Cortex of kidney (tissue), 1 donor: ENCODE measurements around the gene ADCY10.

Experiments used
- DNase-seq: peaks from one replicate; lab custom pipeline; 2025; lab: John Stamatoyannopoulos, UW

ADCY10 gene

DNA sequence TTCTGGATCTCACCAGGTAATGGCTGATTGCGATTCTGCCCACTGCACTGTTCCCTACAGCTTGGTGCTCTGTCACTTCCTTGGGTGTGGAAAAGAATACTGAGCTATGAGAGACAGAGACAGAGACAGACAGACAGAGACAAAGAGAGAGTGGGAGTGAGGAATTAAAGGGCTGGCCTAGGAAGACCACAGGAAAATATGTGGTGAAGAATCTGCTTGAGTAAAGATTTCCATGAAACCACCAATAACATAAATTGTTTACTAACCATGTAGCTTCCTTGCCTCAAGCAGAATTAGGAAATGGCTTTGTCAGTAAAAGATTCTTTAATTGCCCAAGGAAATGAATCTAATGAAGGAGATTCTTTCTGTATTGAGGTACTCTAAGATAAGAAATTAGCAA, 137.8 kb downstream of the ADCY10 start:
- DNase-seq: no peak

- no peak for DNase-seq
Measured at GRCh38 chr1:167775178-167775577, 138.8 kb downstream of the ADCY10 start.

- DNase-seq: no peak
Measured at GRCh38 chr1:167774710-167775109, 139.2 kb downstream of the ADCY10 start.

DNA sequence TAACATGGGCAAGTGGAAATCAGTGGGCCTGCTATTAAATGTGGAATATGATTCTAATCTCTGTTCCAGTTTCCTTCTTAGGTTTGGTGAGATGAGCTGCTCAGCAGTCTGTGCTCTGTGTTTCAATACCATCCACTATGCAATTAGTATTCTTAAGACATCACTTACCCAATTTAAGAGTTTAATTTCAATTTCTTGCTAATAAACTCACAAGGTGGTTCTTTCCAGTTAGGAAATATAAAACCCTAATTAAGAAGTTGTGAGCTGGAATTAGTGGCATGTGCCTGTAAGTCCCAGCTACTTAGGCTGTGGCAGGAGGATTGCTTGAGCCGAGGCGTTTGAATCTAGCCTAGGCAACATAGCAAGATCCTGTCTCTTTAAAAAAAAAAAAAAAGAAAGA, 140.4 kb downstream of the ADCY10 start:
- DNase-seq: no peak

DNA sequence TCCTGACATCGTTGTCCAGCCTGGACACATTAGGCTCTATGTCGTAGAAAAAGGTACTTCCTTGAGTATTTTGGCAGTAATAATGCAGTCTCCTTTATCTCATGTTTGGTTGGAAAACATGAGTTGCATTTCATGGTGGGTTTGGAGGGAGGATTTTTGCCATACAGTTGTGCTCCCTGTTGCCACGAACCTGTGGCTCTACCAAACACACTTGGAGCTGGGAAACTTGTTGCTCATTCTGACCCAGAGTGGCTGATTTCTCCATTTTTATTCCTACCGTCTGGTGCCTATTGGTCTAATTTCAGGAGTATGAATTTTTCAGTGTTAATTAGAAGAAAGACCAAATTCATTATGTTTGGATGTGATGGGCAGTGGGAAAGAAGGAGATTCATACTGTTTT, 141.5 kb downstream of the ADCY10 start:
- no peak for DNase-seq

DNA sequence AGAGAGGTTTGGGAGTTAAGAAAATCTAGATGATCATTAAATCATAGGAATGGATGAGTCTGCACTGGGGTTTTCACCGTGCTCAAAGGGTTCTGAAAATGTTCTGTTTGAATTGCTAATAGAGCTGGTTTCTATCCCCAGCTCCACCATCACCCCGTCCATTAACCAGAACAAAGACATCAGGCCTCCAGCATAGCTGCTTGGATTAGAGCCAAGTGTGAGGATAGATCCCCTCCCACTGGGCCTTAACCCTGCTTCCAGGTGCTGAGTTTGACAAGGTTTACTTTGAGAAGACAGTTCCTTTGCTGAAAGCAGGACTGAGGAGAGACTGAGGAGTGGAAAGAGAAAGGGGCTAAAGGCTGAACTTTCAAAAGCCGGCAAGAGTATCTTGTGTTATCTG, 143.8 kb downstream of the ADCY10 start:
- DNase-seq: no peak

DNA sequence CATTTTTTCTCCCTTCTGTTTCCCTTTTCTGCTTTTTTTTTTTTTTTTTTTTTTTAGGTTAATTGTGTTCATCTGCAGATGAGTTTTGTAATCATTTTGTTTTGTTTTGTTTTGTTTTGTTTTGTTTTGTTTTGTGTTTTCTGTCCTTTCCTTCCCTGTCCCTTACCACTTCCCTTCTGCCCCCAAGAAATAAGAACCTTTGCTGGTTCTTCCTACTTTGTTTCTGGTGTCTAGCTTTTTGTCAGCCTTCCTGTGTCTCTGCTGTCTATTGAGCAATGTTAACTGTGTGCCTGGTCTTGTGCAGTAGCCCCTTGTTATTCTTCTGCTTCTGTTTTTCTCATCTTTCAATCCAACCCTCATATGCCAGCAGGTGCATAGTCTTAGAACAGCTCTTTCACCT, 146.2 kb downstream of the ADCY10 start:
- DNase-seq: no peak

DNA sequence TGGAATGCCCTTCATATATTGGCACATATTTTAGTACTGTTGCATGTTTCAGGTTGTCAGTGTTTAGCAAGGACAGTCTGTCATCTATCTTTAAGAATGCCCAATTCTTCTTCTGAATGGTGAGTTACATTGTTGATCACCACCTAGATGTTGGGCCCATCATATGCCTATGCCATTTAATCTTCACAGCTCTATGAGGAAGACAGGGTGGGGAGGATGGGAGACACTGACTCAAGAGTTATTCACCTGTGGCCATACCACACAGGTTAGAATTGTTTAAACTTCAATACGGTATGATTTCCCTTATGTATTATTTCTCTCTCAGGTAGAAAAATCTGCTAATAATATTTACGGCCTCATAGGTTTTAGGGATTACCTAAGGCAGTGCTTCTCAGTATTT, 147.4 kb downstream of the ADCY10 start:
- DNase-seq: no peak

GRCh38 chr1:167765496-167765895, 148.4 kb downstream of the ADCY10 start:
- DNase-seq: no peak

DNA sequence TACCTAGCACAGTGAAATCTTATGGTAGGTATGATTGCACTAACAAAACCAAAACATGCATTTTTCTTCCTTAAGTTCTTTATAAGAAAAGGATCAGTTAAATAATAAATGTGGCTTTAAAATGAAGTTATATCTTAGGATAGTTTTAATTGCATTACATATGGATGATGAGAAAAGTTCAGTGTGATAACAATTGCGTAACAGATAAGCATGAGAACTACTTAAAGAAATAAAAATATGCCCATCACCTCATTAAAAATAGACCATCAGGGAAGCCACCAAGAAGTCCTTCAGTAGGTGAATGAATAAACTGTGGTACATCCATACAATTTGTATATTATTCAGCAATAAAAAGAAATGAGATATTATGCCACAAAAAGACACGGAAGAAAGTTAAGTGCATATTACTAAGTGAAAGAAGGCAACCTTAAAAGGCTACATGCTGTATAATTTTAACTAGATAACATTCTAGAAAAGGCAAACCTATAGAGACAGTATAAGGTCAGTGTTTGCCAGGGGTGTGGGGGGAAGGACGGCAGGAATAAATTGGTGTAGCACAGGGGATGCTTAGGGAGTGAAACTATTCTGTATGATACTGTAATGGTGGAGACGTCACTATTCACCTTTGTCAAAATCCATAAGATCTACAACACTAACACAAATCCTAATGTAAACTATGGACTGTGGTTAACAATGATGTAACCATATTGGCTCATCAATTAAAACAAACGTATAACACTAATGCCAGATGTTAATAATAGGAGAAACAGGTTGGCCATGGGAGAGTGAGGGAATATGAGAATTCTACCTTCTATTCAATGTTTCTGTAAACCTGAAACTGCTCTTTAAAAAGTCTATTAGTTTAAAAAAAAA, 149.2 kb downstream of the ADCY10 start:
- DNase-seq: no peak

DNA sequence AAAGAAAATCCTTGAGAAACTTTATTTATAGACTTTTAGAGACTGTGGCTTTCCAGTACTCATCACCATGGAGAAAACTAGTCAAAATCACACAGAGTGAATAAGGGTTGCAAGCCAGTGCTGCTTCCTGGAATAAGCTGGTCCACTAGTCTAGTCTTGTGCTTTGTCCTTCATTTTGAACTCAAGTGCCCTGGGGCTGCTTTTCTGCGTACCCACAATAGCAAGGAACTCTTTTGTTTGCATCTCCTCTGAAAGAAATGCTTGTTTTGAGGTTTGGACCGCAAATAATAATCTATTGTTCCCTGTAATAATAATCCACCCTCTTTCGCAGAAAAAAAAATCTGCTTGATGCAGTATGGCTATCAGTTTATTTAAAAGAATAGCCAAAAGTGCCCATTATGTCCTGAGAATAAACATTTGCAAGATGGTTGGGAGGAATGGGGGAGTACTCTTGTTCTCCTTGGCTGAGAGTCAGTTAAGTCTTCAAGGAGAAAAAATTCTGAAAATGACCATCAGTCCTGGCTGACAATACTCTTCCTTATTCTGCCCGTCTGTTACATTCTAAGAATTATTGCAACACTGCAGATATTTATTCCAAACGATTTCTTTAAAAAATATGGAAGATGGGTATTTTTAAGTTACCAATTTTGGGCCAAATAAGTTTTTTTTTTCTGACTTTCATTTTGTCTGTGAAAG, 150.3 kb downstream of the ADCY10 start:
- DNase-seq: no peak

GRCh38 chr1:167762061-167762746, 151.7 kb downstream of the ADCY10 start:
- no peak for DNase-seq

DNA sequence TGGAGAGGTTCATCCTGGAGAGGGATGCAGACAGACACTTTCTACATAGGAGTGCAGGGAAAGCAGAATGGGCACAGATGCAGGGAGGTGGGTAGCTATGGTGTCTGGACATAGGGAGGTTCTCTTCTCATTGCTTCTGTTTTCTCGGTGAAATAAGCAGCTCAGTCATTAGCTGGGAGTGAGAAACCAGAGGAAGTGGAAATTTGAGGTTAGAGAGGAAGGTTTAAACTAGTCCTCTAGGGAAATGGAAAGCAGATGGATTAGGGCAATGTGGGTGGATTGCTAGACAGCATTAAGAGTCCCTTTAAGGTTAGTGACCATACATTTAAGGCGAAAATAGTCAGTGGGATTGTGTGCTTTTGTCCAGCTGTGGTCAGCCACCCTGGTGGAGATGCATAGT, 152.5 kb downstream of the ADCY10 start:
- DNase-seq: no peak
